Dermis blood vessel endothelial cell (primary cell): Measurements from ENCODE around the gene GAGE10. TPM values are rescaled to one million over a fixed set of nuclear protein-coding genes. Genes with fewer than 3 reads are reported as not detected.

Source experiments
- DNase-seq: peaks from one replicate; pipeline ENCODE4 v3.0.0; 2010
- total RNA-seq: library from RNA; depleted of rRNA; stranded (reverse); fragments of >200 nt; gene quantifications from 2 replicates; pipeline ENCODE4 v1.2.3, GENCODE V29; 2014

Gene GAGE10, protein sequence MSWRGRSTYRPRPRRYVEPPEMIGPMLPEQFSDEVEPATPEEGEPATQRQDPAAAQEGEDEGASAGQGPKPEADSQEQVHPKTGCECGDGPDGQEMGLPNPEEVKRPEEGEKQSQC
- total RNA-seq = not detected in 2 replicates

DNA sequence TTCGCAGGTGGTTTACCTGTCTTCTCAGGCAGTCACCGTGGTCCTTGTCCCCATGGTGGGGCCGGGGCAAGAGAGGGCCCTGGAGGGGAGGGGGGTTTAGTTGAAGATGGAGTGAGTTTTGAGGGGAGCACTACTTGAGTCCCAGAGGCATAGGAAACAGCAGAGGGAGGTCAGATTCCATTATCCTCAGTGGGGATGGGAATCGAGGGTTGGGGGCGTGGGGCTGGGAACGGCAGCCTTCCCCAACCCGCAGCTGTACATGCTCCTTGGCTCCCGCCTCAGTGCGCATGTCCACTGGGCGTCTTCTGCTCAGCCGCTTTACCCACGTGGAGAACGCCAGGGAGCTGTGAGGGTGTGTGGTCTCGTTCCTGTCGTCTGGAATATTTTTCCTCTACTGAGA lies at the start of gene GAGE10:
GAGE10 (plus strand) TSS at position 301 of the 400 bp plus-strand sequence. CDS start 1,214 bp downstream, outside the sequence.
- DNase-seq = no peak

DNA sequence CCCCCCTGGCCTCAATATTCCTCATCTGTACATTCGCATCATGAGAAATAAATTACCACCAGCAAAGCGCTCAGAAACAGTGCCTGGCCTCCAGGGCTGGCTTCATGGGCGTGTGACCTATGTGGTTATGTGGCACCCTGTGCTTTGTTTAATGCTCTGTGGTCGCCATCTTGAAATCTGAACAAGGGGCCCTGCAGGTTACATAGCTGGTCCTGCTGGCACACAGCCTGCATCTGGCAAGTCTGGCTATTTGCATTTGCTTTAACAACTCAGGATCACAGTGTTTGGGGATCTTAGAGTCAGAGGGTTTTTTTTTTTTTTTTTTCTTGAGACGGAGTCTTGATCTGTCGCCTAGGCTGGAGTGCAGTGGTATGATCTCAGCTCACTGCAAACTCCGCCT lies 48.8 kb upstream of the GAGE10 start:
- no peak for DNase-seq

DNA sequence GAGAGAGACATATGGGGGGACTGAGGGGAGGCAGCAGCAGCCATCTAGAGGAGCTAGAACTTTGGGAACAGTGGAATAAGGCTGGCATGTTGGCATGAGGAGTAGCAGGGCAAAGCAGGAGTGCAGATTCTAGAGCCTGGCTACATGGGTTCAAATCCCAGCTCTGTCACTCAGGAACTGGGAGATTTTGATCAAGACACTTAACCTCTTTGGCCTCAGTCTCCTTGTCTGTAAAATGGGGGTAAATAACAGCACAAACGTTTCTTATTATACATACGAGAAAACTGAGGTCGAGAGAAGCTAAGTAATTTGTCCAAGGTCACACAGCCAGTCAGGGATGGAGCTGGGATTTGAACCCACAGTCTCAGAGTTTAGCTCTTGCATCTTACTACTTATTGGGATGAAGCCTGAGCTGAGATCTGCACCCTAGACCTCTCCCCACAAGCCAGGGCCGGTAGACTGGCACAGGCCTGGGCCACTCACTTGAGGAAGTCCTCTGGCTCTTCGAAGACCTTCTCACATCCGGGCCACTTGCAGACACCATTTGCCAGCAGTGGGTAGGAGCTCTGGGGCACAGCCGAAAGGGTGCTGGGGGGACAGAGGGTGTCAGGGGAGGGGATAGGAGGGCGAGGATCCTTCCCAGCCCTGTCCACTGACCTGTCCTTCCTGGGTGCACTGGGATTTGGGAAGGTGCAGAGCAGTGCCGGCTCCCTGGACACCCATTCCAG lies 47.0 kb upstream of the GAGE10 start:
- no peak for DNase-seq

DNA sequence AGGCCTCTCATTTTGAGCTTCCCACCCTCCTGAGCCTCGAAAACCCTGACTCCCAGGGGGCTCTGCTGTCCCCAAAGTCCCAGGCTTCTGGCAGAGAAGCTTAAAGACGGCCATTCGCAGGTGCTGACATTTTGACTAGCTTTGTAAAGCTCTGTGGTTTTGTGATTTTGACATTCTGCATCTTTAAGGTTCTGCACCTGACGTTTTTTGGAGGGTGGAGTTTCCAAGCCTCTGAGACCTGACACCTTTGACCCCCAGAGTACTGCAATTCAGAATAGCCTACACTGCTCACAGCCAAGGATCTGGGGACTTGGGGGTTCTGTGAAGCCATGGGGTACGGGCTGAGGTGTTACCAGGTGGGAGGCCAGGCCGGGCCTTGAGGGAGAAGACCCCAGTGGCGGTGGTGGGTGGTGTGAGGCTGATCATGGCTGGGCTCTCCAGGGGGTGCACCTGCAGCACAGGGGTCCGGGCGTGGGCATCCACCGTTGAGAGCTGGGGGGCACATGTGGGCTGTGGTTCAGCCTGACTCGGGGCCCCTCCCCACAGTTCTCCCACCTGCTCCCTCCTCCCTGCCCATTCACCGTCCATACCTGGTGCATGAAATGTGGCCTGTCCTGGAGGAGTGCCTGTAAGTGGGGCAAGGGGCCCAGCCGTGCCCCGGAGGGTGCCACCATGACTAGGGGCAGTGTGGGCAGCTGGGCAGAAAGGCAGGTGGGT lies 46.2 kb upstream of the GAGE10 start:
- no peak for DNase-seq

DNA sequence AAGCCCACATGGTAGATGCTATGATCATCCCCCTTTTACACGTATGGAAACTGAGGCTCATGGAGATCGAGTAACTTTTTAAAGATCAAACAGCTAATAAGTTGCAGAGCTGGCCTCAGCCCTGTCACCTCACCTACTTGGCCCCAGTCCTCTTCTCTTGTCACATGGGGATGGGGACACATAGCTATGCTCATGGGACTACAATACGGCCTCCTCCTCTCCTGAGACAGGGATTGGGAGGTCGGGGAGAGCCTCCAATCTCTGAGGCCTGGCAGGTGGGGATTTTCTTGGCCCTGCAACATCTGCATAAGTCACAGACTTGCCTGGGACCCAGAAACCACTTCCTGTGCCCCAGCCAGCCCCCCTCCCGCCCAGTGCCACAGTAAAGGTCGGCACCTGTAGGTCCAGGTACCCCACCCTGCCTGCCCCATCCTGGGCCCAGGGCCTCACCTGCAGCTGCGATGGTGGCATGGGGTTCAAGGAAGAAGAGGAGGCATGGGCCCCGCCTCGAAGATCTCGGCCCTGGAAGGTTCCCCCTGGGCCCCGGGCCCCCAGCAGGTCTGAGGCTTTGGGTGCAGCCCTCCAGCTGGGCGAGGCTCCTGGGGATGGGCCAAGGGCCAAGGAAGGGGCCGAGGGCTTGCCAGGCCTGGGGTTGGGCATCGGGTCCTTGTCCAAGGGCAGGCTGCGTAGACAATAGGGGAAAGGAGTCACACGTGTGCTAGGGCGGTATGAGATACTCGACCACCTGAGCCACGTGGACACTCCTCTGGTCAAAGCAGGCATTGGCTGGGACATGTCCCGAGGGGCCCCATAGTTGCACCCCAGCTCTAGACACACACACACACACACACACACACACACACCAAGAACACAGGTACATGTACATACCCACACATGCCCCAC lies 45.3 kb upstream of the GAGE10 start:
- DNase-seq = no peak

DNA sequence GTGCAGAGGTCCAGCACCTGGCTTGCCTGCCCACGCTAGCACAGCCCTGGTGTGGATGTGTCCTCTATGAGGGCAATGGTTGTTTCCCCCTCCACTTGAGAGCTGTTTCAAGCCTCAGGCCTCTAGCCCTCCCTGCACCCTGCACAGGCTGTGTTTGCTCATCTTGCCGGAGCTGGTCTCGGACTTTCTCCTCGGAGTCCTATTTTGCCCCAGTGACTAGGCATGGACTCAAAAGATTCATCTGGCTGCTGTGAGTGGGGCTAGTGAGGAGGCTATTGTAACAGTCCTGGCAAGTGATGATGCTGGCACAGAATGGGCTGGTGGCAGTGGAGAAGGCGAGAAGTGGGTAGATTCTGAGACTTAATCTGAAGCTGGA lies 44.7 kb upstream of the GAGE10 start:
- DNase-seq = no peak

DNA sequence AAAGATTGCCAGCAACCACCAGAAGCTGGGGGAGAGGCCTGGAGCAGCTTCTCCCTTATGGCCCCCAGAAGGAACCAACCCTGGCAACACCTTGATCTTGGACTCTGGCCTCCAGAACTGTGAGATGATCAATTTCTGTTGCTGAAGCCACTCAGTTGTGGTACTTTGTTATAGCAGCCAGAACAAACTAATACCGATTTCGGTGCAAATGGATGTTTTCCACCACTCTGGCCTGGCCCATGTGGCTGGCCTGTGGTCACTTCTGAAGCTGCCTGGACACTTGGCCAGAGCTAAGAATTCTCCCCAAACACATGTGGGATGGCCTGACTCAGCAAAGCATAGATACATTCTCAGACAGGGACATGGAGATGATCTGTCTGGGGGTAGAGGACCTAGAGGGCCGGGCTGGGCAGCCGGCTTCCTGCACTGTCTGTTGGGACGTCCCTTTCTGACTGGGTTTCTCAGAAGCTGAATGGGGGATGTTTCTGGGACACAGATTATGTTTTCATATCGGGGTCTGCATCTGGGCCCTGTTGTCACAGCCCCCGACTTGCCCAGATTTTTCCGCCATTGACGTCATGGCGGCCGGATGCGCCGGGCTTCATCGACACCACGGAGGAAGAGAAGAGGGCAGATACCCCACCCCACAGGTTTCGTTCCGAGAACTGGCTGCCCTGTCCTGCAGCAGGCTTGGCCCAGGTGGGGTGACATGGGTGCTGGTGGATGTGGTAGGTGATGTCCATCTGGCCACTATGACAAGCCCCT lies 43.0 kb upstream of the GAGE10 start:
- DNase-seq = no peak

DNA sequence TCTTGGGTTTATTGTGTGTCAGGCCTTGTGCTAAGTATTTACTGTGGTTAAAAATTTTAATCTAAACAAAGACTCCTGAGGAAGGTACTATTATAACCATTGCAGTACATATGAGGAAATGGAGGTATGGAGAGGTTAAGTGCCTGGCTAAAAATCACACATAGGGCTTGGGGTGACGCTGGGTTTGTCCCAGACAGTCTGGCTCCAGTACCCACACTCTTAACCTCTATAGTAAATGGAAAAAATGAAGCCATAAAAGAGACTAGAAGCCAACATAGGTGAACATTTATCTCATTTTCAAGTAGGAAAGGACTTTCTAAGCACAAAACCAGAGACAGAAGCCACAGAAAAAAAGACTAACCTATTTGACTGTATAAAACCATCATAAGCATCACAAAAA lies 40.8 kb upstream of the GAGE10 start:
- DNase-seq = no peak

DNA sequence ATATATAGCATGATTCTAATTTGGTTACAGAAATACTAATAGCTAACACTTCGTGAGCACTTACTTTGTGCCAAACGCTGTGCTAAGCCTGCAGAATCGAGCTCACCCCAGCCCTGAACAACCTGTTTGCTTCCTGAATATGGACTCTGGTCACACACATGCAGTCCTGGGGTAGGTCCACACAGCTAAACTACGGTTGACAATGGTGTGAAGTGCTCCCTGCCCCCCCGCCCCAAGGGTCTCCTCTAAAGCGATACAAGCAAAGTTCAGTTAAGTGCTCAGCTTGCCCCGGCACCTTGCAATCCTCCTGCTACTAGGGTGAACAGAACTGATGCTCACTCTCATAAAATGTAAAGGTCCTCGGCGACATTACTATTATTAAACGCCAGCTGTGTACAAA lies 39.8 kb upstream of the GAGE10 start:
- DNase-seq = no peak

DNA sequence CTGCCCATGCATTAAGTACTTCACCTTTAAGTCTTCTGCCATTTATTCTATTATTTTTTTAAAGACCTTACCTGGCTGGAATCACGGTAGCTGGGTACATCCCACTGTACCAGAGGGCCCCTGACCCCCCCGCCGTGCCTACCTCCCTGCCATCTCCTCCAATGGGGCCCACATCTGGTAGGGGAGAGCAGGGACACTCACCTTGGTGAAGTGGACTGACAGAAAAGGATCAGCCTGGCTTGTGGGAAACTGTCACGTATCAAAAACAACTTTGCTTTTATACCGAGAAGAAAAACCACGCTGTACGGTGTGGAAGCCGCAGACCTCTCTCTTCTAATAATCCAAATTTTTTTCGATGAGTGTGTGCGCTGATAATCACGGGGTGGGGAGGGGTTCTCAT lies 39.0 kb upstream of the GAGE10 start, which contains the start of gene FOXP3:
FOXP3 (minus strand) TSS at position 251 of the 400 bp plus-strand sequence. CDS start 6,205 bp downstream, outside the sequence.
- no peak for DNase-seq

DNA sequence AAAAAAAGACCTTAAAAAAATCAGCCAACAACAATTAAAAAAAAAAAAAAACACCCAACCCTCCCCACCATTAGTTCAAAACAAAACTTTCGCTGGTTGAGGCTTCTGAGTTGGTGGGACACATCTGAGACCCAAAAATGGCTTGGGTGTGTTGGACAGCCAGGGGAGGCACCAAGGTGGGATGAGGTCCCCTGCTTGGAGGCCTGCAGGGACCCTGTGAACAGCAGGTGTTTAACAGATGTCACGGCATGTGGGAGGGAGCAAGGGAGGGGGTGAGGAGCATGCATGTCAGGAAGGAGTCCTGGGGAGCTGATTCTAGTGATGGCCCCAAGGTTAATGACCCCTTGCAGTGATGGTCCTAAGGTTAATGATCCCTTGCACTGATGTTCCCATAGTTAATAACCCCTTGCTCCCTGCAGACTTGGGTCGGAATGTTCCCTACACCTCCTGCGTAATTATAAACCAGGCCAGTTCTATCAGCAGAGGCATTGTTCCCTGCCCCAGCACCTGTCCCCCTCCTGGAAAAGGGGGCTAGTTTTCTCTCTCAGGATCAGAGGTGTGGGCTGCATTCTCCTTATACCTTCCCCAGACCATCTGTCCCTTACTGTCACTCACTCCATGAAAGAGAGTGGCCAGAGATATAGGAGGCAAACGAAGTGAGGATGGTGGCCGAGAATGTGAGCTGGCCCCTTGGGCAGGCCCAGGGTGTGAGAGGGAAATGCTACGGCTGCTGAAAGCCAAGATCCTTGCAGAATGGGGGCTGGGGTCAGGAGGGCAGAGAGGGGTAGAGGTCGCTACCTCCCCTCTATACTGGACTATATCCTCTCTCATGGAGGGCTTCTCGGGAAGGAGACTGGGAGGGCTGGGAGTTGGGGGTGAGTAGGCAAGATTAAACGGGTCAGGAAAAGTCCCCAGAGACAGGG lies 36.7 kb upstream of the GAGE10 start:
- DNase-seq = no peak

DNA sequence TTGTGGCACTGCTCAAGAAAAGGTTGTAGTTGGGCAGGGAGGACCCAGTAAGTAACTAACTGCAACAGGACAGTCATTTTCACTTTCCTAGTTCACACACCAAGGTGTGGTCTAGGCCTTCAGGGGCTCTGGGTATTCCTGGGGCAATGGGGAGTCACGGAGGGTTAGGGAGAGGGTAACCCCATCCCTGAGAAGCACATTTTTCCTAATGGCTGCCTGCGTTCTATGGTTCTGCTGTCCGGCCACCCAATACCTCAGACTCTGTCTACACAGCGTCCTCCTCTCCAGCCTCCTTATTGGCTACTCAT lies 34.8 kb upstream of the GAGE10 start:
- no peak for DNase-seq

DNA sequence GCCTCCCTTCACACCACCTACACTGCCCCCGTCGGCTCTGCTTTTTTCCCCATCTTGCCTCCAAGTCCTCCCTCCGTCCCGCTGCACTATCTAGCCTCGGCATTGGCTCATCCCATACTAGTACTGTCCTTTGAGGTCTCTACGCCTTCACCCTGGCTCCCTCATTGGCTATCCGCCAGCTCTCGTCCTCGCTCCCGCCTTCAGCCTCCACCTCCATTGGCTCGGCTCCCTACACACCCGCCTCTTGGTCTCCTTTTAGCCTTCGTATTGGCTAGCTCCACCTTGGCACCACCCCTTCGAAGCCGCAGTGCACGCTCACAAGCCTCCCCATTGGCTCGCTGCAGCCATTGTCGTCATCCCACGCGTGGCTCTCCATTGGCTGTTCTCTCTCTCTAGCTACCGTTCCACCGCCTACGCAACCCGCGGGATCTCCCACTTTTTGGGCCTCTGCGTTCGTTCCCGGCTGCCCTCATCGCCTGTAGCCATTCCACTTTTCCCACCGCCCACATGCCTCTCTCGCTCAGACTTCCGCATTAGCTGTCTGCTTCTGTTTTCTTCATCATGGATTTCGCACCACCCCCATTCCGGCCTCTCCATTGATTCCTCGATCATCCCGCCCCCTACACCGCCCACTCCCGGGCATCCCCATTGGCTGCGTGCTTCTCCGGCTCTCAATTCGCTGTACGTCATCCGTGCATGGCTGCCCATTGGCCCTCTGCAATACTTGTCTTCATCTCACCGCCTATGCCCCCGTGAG lies 34.3 kb upstream of the GAGE10 start:
- peak; percentile 97 for DNase-seq

DNA sequence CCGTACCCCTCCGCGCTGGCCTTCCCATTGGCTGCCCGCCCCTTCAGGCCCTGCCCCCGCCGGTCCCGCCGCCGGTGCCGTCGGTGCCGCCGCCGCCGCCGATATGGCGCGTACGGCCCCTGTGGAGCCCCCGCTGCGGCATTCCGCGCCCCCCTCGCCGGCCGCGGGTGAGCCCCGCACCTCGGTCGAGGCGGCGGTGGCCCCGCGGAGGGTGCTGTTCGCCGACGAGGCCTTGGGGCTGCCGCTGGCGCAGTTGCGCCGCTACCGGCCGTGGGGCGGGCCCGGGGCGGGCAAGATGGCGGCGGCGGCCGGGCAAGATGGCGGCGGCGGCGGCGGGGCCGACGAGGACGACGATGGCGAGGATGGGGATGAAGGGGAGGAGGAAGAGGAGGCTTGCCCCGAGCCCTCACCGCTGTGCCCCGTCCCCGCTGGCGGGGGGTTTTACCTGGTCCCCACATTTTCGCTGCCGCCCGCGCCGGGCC lies 33.6 kb upstream of the GAGE10 start, which contains the start of gene PPP1R3F:
PPP1R3F (plus strand) TSS at position 27 of the 482 bp plus-strand sequence; CDS start at position 104, 77 bp downstream.
- DNase-seq = no peak

DNA sequence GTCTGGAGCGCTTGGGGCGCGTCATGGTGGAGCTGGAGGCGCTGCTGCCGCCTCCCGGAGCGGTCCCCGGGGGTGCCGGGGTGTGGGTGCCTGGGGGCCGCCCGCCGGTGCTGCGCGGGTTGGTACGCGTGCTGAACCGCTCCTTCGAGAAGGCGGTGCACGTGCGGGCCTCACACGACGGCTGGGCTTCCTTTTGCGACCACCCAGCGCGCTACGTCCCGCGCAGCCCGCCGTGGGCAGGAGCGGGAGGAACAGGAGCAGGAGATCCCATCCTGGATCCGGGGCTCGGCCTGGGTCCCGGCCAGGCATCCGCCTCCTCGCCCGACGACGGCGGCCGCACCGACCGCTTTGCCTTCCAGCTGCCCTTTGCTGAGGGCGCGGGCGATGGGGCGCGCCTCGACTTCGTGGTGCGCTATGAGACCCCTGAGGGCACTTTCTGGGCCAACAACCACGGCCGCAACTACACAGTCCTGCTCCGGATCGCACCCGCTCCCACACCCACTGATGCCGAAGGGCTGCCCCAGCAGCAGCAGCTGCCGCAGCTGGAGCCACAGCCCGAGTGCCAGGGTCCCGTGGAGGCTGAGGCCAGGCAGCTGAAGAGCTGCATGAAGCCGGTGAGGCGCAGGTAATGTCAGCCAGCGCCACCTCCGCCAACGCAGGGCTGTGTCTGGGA lies 33.1 kb upstream of the GAGE10 start:
- DNase-seq = no peak

DNA sequence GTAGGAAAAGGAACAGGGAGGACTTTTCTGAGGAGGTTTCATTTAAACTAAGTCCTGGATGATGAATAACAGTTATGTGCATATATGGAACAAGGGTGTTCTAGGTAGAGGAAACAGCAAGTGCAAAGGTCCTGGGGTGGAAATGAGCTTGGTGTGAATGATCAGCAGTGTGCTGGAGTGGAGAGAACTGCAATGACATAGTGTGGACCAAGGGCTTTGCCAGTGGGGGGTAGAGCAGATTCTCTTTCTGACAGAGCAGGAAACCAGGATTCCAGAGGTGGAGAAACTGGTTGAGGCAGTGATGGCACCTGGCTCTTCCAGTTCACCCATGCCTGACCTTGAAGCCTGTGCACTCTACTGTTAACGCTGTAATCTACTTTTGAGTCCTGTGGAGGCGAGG lies 32.1 kb upstream of the GAGE10 start:
- no peak for DNase-seq

DNA sequence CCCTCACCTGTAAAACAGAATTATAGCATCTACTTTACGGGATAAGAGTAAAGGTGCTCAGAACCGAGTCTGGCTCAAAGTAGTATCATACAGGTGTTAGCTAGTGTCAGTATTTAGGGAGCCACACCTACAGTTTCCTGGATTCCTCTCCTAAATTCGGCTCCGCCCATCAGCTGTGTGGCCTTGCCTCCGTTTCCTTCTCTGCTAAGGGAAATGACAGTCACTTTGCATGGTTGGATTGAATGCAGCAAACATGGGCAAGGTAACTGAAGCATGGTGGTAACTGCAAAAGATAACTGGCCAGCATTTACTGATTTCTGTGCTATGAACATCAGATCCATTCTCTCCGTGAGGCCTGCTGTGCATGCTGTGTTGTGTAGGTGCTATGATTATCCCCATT lies 31.0 kb upstream of the GAGE10 start:
- no peak for DNase-seq

DNA sequence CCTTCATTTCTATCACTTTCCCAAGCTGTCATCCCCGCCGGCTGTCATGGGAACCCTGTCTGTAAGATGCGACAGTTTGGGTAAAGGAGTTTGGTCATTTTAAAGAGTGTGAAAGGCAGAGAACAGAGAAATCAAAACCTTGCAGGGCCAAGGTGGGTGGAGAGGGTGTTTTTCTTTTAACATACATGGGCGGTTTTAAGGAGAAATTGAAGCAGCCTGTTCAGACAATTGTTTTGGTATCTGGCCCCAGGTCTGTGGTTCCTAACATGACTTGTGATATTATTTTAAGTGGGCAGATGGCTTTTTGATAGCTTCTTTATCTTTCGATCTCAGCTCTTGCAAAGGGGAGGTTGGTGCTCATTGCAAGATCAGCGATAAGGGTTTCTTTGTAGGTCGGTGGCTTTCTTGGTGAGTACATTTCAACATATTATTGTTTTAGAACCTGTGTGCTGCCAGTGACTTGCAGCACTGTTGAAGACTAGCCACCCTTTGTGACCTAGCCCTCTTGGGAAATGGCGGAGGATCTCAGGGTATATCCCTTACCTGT lies 30.2 kb upstream of the GAGE10 start:
- DNase-seq = no peak

DNA sequence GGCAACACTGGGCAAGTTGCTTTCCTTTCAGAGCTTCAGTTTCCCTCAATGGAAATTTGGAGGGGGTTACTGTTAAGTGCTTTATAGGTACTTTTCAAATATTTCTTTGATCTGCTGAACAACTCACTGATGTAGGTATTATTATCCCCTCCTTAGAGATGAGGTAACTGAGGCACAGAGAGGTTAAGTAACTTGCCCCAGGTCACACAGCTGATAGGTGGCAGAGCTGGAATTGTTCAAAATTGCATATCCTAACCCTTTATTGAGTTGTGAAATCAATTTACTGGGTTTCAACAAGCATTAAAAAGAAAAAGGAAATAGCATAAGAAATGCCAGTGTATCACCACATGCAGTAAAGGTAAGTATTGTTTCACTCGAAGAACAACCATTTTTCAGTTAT lies 27.2 kb upstream of the GAGE10 start:
- no peak for DNase-seq
